NOMO-1 treated with dmso at 0.1 percent for 144 hours (cell line): ENCODE measurements around the gene KAZN.
"Not testable (repeated sequence)": the region's sequence is repeated elsewhere in the genome, so short reads cannot be mapped to it uniquely, and the experiment has no call there.

Experiments
- DNase-seq: peaks from one replicate; lab custom pipeline; 2025; ENCODE audit not compliant: unreplicated experiment; lab: John Stamatoyannopoulos, UW

The KAZN gene

GRCh38 chr1:14598498-14599182 is at the start of gene KAZN:
Gene KAZN (plus strand): TSS chr1:14598685.
- DNase-seq, result no peak

- DNase-seq, result no peak
These were observed 48.4 kb upstream of the KAZN start for GRCh38 chr1:14549897-14550620.

- no peak for DNase-seq
These were observed 47.1 kb upstream of the KAZN start for GRCh38 chr1:14551386-14551785.

GRCh38 chr1:14552246-14552965 is 46.1 kb upstream of the KAZN start:
- no peak for DNase-seq

GRCh38 chr1:14553711-14554110 is 44.8 kb upstream of the KAZN start:
- no peak for DNase-seq

- no peak for DNase-seq
These were observed 43.4 kb upstream of the KAZN start for GRCh38 chr1:14555091-14555490.

- no peak for DNase-seq
These were observed 37.3 kb upstream of the KAZN start for GRCh38 chr1:14561014-14561693.

- no peak for DNase-seq
These were observed 33.4 kb upstream of the KAZN start for GRCh38 chr1:14565090-14565489.

- no peak for DNase-seq
These were observed 31.4 kb upstream of the KAZN start for GRCh38 chr1:14567056-14567455.

GRCh38 chr1:14567903-14568302 is 30.6 kb upstream of the KAZN start:
- no peak for DNase-seq

GRCh38 chr1:14568716-14569355 is 29.6 kb upstream of the KAZN start:
- DNase-seq, result no peak

- no peak for DNase-seq
These were observed 28.0 kb upstream of the KAZN start for GRCh38 chr1:14570514-14570913.

- no peak for DNase-seq
These were observed 26.4 kb upstream of the KAZN start for GRCh38 chr1:14571810-14572767.

- no peak for DNase-seq
These were observed 25.6 kb upstream of the KAZN start for GRCh38 chr1:14572861-14573260.

GRCh38 chr1:14576155-14576554 is 22.3 kb upstream of the KAZN start:
- DNase-seq, result no peak

GRCh38 chr1:14577261-14577660 is 21.2 kb upstream of the KAZN start:
- DNase-seq, result no peak

GRCh38 chr1:14578156-14578555 is 20.3 kb upstream of the KAZN start:
- no peak for DNase-seq

GRCh38 chr1:14580295-14580694 is 18.2 kb upstream of the KAZN start:
- DNase-seq, result not testable (repeated sequence)

- DNase-seq, result no peak
These were observed 17.5 kb upstream of the KAZN start for GRCh38 chr1:14580986-14581385.

GRCh38 chr1:14583788-14584187 is 14.7 kb upstream of the KAZN start:
- no peak for DNase-seq
